Activated CD8-positive, alpha-beta memory T cell treated with anti-CD3 and anti-CD28 coated beads, Interleukin-2, amount 50 U/mL, for 24 hours (primary cell): ENCODE results near the gene TOMM34.

Source experiments
- DNase-seq: peaks from one replicate; pipeline ENCODE4 v3.0.0-alpha.2; 2020; ENCODE audit errors: extremely low read depth

The TOMM34 gene

GRCh38 chr20:44963325-44964215 is 3.4 kb upstream of the TOMM34 start:
- no peak for DNase-seq

DNA sequence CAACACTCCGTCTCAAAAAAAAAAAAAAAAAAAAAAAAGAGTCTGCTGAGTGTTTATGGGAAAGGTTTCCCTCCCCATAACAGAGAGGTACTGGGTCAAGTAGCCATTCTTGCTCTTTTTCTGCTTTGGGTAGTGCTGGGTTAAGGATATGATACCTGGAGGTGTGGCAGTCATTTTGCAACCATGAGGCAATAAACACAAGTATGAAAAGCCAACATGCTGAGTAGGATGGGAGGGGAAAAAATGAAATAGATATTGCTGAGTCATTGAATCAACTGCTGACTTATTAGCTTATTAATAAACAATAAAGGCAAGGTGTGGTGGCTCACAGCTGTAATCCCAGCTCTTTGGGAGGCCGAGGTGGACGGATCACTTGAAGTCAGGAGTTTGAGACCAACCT is 2.3 kb upstream of the TOMM34 start:
- no peak for DNase-seq

DNA sequence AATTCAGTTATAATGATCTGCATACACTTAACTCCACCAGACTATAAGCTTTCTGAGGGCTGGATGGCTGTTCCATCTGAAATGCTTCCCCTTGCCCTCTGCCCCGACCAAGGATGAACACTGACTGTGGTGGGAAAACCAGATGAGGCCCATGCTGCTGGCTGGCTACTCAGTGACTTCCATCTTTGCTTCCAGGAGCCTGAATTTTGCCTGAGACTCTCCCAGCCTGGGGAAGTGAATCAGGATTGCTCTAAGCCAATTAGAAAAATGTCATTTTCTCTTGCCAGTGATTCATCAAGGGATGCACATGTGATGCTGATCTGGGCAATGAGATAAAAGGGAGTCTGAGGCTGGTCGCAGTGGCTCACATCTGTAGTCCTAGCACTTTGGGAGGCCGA is 1.7 kb upstream of the TOMM34 start:
- DNase-seq = no peak

DNA sequence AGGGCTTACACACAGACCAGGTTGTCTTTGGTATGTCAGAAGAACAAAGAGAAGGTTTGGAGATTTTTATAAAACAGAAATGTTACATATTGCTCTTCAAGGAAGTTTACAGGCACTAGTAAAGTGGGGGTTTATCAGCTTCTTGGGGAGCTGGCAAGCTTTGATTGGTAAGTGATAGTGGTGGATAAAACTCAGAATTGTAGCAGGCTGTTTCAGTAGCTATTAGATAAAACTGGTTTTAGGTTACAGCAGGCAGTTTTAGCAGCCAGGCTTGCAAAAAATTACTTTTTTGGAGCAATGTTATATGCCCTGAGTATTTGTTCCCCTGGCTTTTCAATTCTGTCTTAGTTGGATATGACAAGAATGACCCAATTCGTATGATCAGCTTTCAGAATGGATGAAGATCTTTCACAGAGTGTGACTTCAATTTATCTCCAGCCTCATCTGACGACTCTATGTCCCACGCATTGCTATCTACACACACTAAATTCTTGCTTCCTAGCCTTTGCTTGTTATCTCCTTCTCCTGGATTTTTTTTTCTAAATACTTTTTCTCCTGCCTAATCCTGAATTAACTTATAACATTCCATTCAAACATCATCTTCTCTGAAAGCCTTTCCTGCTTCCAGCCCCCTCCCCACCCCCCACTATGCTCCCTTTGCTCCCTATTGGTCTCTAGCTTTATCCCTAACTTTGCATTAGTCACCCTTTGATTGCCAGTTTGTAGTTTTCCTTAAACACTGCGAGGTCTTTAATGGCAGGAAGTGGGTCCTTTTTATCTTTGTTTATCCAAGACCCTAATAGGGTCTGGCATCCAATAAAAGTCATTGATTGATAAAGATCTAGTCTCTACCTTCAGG is 1.0 kb upstream of the TOMM34 start:
- no peak for DNase-seq

GRCh38 chr20:44959638-44960102 is 527 bp downstream of the TOMM34 start:
- peak; percentile 57 for DNase-seq

- DNase-seq = no peak
These were observed 1.0 kb downstream of the TOMM34 start for GRCh38 chr20:44959082-44959637.

DNA sequence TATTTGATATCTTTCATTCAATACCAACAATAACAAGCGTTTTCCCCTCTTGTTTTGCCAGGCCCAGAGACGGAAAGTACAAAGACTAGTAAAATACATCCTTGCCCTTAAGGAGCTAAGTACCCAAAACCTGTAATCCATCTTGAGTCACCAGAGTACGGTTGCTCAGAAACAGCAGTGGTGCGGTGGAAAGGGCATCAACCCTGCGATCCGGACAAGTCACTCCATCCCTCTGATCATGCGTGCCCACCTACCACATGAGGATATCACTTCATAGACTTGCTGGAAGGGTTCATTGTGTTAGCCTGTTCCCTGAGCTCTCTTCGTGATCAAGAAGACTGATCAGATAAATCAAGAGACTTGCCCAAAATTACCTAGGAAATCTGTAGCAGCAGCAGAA is 1.9 kb downstream of the TOMM34 start:
- no peak for DNase-seq

DNA sequence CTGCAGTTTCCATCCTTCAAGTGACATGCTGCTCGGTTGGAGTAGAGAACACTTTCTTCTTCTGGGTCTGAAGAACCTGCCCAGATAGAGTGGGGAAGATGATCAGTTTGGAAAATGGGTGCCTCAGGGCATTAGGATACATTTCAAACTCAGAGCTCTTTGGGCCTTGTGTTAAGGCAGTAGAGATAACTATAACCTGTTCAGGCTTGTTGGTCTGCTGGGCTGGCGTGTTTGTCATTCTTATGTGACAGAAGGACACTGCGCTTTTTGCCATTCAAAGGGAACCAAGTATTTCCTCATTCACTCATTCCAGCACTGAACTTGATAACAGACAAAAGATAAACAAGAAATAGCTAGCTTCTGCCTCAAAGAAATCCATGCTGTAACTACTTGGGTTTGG is 3.8 kb downstream of the TOMM34 start:
- no peak for DNase-seq

DNA sequence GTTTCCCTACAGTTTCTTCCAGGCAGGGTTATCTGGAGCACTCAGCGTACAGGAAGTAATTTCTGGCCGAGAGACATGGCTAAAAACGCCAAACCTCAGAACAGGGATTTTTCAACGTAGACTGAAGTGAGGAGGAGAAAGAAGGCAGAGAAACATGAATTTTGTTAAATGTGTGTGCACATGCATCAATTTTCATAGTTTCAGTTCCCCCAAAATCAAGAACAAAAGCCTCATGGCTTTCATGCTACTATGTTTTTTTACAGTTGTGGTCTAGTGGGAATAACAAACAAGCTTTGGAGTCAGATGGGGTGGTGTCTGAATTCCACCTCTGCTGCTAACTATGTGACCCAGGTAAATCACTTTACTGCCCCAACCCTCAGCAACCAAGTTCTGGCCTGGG is 4.9 kb downstream of the TOMM34 start:
- DNase-seq = no peak

GRCh38 chr20:44954211-44954610 is 6.0 kb downstream of the TOMM34 start:
- no peak for DNase-seq

GRCh38 chr20:44952731-44953130 is 7.5 kb downstream of the TOMM34 start:
- no peak for DNase-seq

DNA sequence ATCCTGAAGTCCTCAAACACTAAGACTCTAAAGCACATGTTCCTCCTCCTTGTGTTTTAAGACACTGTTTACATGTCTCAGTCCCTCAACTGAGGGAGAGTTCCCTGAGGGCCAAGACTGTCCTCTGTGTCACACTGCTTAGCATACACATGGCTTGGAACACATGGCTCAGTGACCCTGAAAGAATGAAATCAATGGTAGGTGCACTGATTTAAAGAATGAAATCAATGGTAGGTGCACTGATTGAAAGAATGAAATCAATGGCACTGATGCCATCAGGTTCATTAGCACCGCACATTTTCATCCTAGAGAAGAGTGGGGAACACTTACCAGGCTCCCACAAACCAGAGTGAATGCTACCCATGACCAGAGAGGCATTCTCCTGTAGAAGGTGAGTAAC is 9.8 kb downstream of the TOMM34 start:
- no peak for DNase-seq

DNA sequence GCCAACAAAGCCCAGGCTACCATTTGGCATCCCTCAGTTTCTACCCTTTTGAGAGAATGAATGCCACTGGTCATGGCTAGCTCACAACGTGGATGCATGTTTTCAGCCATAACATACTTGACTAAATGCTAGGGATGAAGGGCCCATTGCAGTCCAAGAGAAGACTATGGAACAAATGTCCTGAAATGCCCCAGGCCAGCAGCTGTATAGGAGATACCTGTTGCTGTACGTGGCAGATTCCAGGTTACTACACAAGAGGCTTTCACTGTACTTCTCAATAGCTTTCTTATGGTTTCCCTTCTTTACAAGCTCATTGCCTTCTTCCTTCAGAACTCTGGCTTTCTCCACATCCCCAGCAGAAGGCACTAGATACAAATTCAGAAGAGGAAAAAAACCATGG is 11.7 kb downstream of the TOMM34 start:
- no peak for DNase-seq

DNA sequence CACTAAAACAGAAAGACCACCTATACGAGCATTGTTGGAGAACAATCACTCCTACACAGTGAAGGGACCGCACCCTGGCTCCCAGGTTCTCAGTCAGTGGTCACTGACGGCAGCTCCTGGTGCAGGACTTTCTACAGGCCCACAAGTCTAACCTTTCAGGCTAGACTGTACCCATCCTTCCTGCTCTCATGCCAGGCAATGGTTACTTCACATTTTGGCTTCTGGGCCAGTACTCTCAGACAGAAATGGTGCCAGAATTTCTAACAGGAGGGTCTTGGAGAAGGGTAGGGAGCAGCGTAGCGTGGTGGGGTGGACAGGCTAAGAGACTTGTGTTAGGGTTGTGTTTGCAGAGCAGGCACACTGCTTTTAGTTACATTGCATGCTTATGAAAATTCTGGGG is 12.1 kb downstream of the TOMM34 start:
- DNase-seq = no peak

DNA sequence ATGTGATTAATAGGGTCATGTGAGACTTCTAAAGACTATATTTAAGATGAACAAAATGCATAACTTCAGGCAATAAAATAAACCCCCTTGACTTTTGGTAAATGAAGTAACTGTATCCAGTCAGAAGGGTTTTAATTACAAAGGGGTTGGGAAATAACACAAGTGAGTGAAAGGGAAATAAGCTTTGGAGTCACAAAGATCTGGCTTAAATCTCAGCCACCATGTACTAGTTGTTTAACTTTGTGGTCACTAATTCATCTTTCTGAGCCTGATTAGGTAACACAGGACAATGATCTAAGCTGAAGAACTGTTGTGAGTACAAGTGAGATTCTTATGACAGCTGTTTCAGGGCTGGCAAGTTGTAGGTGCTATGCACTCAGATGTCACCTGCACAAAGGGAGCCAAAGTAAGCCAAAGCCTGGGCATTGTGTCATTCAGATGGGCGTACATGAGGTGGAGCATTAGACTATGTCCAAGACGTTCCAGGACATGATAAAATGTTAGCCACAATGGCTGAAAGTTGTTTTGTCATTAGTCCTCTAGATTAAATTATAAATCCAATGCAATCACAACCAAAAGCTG is 13.8 kb downstream of the TOMM34 start:
- no peak for DNase-seq

DNA sequence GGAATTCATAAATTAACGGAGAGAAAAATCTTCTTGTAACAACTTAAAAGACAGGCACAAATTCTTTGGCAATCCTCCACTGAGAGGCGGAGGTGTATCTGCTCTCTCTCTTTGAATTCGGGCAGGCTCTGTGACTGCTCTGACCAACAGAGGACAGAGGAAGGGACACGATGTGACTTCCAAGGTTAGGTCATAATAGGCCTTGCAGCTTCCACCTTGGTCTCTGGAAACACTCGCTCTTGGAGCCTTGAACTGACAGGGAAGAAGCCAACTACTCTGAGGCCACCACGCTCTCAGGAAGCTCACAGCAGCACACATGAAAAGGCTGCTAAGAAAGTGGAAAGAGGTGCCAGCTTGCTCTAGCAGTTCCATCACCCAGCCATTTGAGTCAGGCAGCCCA is 14.9 kb downstream of the TOMM34 start:
- no peak for DNase-seq

DNA sequence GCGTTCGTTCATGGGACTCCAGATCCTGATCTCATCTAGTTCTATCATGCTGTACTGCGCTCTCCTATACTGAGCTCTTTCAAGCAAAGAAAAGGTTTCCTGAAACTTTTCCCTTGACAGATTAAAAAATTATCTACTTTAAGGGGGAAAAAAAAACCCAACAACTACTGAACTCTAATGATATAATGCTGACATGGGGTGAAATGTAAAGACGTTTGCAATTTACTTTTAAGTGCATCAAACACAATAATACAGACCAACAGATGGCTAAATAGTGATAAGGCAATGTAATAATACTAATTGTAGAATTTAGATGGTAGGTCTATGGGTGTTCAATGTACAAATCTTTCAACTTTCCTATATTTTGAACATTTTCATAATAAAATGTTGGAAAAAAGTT is 16.4 kb downstream of the TOMM34 start:
- DNase-seq = no peak

DNA sequence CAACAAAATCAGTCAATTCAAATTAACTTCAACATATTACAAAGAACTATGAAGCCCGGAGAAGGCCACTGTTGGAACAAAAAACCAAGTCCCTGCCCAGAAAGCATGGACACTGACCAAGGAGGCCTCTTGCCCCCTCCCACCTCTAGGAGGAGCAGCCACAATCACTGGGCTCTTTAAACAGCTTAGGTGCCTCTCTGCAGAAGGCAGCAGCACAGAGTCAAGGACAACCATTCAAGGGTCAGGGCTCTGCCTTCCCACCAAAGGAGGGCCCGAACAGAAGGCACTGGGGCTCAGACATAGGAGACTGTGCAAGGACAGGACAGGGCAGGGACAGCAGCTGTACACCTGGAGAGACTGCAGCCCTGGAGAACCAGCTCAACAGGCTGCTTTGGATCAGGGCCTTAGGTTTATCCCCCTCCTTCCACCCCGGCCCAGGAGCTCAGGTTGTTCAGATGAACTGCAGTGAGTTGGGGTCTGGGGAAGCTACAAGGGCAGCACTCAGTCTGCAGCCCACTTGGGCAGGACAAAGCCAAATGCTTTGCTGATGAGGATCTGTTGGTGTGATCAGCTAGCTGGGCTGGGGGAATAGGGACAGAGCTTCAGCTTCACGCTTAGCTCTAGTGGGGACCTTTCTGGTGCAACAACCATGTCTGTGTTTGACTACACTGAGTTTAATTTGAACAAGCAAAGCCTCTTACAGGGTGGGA is 17.8 kb downstream of the TOMM34 start:
- no peak for DNase-seq

DNA sequence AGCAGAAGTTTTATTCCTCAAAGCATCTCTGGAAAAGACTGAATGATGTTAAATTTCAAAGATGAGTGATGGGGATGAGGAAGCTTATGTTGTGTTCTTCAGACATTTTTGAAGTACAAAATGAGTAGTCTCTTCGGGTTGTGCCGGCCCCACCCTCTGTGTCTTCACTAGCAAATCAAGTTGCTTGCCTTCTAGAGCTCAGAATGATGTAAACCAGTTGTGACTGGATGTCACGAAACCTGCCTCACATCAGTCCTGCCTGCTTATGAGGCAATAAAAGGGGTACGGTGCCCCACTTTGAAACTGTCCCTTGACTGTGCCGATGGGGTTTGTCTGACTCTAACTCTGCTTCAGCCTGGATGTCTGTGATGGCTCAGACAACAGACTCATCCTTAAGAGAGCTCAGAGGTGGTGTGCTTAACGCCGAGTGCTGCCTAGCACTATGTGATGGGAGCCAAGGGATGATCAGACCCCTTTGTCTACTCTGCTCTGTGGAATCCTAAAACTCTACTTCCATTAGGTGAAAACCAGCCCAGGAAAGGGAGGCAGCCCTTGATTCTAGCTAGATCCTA is 19.0 kb downstream of the TOMM34 start:
- no peak for DNase-seq

DNA sequence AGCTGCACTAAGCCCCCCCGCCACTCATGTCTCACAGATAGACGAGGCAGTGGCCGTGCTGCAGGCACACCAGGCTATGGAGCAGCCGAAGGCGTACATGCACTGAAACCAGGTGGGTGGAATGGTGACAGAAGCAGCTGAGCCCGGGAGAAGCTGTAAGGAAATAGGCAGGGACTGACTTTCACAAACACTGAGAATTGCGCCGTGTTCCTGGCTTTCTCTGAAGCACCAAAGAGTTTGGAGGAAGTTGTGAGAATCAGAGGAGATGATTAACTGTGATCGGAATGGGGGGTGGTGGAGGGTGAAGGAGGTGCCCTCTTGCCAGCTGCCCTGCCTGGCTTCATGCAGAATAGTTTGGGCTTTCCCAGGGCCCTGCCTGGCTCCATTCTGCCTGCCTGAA is 21.6 kb downstream of the TOMM34 start:
- DNase-seq = no peak

GRCh38 chr20:44936510-44936909 is 23.7 kb downstream of the TOMM34 start:
- DNase-seq = no peak
